Brain pericyte (primary cell): ENCODE results near the gene NPHP1.
"Not testable (repeated sequence)": the region's sequence is repeated elsewhere in the genome, so short reads cannot be mapped to it uniquely, and the experiment has no call there.

Source experiments
- DNase-seq: peaks from one replicate; pipeline ENCODE4 v3.0.0-alpha.2; 2012; ENCODE audit warnings: low read depth, low spot score

Gene NPHP1

DNA sequence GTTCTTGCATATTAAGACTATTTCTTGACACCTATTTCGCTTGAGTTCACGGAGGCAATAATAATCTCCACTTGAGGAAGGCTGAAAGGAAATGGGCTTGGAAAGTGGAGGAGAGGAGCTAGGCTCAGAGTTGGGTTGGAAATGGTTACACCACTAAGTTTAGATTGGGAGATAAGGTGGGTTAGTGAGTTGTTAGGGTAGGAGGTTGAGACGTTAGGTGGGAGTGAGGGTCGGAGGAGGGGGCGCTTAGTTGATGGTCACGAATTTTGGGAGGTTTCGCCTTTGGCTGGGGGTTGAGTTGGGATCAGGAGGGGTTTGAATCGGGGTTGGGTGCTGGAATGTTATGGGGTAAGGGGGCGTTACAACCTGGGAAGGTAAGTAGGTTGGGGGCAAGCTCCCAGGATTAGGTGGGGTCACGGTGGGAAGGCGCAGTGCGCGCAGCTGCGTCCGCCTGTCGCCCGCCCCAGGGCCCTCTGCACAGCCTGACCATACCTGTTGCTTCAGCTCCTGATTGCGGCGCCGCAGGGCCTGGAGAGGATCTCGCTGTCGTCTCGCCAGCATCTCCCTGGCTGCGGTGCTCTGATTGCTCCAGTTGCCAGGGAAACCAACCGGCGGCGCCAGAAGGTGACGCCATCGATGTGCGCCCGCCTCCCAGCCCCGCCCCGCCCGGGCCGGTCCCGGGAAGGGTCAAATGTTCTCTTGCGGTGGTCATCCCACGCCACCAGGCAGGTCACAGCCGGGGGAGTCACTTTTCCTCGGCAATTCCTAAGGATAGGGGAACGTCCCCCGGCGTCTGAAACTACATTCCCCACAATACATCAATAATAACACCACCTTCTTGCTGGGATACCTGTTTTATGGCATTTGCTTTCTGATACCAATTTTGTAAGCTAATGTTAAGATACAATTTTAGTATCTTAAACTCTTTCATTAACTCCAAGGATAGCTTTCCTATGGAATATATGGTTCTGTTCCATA is at the start of gene NPHP1:
Gene NPHP1 (minus strand): TSS at position 606 of the 978 bp plus-strand sequence. CDS start 45 bp downstream, at position 561.
- peak; percentile 21 for DNase-seq

DNA sequence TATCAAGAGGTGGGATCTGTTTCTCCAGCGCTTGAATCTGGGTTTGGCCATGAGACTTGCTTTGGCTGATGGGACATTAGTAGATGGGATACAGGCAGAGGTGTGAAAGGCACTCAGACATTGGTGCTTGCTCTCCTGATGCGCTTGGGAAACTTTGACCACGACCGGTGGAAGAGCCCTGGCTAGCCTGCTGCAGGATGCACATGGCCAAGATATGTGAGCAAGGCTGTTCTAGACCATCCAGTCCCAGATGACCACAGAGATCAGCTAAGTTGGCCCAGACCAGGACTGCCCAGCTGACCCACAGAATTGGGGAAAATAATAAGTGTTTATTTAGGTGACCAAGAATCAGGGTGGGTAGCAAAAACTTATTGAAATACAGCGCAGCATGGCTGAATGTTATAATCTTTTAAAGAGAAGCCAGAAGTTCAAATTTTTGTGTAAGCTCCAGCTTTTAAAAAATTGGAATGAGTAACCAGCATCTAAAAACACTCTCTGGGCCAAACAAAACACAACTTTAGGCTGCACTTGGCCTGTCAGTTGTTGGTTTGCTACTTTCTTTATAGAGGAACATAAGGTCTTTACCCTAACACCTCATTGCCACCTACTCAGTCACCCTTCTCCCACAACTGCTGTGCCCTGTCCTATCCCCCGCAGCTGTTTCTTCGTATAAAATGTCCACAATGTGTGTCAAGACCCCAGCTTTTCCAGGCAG is 43.4 kb upstream of the NPHP1 start:
- DNase-seq: not testable (repeated sequence)

DNA sequence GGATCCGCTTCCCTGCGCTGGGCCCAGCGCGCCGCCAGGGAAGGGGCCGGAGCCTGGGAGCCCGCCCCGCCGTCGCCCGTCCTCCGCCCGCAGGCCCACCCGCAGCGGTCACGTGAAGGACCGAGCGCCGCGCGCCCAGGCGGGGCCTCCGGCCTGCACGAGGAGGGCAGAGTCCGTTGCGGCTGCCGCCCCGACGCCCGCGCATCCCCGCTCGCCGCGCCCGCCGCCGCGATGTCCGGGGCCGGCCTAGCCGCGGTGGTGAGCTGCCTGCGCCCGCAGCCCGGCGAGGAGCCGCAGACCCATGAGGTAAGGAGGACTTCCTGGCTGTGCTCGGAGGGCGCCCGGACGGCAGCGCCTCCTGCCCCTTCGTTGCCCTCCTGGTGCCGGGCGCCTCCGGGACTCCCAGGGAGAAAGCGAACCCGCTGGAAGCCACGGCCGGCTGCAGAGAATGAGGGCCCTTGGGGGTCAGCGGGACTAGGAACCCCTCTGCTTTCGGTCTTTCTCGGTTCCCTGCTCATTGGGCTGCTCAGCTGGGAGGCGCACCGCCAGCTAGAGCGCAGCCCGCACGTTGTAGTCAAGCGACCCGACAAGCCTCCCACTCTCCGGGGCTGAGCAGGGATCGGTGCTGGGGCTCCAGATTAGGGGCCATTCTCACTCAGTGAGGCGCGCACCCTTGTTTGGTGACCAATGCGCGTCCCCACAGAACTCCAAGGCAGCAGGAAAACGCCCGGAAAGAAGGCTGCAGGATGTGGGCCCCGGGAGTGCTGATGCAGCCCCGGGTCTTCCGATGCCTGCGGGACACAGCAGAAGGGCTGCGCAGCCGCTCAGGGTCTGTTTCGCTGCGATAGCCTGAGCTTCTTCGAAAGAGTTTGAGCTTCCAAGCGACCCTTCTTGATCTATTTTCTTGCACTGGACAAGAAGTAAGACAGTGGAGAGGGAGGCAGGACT is 40.9 kb upstream of the NPHP1 start:
- DNase-seq: not testable (repeated sequence)

DNA sequence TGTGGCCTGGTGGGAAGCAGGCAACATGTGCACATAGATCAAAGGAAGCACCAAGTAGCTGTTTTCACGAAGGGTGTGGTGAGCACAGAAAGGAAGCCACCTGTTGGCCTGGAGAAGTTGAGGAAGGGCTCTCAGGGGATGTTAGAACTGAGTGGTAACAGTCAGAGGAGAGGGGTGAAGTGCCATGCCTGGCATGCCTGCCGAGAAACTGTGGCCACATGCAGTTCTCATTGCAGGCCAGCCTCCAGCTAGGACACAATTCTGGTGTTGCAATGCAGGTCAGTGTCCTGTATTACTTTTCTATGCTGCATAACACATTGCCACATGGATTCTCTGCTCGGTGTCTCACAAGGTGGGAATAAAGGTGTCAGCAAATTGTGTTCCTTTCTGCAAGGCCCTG is 38.5 kb upstream of the NPHP1 start:
- DNase-seq: not testable (repeated sequence)

DNA sequence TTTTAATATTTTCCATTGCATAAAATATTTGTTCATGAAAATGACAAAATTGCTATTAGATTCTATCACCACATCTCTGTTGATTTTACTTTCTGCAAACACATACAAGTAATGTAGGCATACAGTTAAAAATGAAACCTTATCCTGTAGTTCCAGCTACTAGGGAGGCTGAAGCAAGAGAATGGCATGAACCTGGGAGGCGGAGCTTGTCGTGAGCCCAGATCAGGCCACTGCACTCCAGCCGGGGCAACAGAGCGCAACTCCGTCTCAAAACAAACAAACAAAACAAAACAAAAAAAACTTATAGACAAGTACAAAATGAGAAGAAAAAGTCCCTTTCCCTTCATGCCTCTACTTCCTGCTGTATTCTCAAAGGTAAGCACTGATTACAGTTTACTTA is 29.7 kb upstream of the NPHP1 start:
- not testable (repeated sequence) for DNase-seq

DNA sequence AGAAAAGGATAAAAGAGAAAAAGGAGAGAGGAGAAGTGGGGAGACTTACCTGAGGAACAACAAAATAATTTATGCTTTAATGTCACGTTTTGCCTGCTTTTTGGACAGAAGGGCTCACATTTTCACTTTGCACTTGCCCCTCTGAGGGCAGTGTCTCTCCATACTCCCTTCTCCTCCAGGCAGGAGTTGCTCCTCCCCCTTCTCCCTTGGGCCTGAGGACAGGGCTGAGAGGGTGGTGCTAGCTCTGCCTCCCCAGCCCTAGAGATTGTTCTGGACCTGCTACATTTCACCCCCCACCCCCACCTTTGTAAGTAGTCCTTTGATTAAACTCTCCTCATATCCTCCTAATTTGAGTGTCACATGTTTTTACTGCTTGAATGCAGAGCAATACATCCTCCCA is 25.1 kb upstream of the NPHP1 start:
- DNase-seq: not testable (repeated sequence)

DNA sequence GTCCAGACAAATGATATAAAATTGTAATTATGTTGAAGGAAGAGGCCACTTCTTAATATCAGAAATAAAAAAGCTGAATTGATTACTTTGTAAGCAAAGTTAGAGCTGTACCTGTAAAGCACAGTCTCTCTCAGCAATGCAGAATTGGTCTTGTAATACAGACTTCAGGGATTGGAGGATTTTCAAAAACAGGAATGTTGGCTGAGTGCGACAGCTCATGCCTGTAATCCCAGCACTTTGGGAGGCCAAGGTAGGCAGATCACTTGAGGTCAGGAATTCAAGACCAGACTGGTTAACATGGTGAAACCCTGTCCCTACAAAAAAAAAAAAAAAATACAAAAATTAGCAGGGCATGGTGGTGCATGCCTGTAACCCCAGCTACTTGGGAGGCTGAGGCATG is 17.8 kb upstream of the NPHP1 start:
- DNase-seq: not testable (repeated sequence)

DNA sequence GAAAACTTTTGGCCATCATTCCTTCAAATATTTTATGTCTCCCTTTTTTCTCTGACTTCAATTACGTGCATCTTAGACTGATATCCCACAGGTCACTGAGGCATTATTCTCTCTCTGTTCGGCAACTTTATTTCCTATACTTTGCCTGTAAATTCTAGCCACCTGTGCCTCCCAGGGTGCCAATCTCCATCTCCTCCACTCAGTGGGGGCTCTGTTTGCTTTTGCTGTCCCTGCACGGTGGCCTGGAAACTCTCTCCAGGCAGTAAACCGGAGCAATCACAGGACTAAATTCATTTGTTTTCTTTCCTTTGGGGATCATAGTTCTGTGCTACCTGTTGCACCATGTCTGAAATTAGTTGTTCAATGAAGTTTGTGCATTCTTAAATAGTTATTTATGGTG is 17.1 kb upstream of the NPHP1 start:
- DNase-seq: no peak

DNA sequence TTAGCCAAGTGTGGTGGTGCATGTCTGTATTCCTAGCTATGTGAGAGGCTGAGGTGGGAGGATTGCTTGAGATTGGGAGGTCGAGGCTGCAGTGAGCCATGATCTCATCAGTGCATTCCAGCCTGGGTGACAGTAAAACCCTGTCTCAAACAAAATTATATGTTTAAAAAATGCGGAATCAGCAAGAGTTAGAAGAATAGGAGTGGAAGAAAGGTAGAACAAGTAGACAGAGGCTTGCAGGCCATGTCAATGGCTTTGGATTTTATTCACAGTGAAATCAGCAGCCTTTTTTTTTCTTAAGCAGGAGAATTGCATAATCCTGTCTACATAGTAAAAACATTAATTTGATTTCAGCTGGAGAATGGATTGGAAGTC is 15.4 kb upstream of the NPHP1 start:
- DNase-seq: no peak

DNA sequence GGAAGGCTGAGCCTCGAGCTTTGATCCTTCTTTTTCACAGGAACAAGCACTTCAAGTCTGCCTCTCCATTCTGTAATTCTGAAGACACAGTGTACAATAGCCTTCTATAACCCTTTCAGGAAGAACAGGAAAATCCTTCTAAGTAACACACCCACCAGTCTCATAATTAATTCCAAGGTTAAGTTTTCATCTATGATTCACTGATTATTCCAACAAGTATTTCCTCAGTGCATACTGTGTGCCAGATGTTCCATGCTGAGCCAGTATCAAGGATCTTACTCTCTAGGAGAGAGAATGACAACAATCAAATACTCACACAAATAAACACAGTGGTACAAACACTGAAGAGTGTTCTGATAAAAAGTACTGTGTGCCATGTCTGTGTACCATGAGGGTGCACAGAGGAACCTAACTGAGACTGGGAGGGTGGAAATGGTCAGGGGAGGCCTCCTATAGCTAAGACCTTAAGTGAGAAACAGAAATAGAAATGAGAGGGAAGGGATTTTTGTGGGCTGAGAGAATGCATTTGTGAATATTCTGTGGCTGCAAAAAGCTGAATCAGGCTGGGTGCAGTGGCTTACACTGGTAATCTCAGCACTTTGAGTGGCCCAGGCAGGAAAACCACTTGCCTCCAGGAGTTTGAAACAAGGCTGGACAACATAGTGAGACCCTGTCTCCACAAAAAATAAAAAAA is 14.8 kb upstream of the NPHP1 start:
- DNase-seq: no peak

DNA sequence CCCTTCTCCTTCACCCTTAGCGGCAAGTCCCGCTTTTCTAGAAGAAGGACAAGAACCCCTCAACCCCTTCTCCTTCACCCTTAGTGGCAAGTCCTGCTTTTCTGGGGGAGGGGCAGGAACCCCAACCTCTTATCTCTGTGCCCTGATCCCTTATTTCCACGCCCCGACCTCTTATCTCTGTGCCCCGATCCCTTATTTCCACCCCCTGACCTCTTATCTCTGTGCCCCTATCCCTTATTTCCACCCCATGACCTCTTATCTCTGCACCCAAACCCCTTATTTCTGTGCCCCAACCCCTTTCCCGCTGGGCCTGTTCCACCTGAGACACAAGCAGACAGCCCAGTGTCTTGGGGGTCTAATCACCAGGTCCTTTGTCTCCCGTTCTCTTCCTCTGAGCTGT is 14.1 kb upstream of the NPHP1 start:
- not testable (repeated sequence) for DNase-seq

DNA sequence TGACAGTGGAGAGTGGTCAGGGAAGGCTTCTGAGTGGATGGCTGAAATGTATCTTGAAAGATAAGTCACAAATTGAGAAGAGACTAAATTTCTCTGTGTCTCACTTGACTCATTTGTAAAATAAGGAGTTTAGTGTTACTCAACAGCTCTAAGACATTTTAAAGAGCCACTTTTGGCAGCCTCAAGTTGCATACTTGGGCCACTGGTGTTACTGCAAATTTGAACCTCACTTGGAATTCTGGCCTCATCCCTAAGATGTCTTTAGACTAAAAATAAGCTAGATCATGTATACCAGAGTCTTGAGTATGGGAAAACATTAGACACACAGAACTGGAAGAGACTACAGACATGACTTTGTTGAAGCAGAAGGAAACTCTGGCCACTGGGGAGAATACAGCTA is 12.0 kb upstream of the NPHP1 start:
- no peak for DNase-seq

DNA sequence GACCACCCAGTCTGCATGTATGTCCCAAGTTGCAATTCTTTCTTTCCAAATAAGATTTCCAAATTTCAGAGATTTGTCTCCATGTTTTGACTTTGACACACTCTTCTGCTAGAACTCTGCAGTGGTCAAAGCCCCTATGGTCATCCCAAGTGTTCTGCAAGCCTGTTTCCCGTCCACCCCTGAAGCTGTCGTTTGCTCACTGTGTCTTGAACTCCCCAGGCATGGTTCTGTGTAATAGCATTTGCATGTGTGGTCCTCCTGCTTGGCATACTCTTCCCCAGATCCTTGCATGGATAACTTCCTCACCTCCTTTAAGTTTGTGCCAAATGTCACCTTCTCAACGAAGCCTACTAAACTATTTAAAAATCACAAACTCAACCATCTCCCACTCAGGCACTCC is 11.4 kb upstream of the NPHP1 start:
- DNase-seq: no peak

DNA sequence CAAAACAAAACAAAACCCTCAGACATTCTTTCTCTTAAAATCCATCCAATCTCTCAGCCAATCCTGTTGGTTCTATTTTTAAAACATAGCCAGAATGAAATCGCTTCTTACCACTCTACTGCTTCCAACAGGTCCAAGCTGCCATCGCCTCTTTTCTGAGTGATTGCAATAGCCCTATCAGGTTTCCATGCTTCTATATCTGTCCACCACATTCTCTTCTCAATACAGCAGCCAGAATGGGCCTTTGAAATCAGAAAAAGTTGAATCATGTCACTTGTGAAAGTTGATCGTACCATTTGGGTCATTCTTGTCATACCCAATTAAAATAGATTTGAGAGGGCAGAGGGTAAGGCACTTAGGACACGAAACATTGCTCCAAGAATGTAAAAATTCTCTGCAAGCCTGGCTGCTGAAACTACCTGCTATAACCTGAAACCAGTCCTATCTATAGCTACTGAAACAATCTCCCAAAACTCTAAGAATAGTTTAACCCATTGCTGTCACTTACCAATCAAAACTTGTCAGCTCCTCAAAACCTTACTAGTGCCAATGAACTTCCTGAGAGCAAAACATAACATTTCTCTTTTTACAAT is 10.8 kb upstream of the NPHP1 start:
- no peak for DNase-seq

DNA sequence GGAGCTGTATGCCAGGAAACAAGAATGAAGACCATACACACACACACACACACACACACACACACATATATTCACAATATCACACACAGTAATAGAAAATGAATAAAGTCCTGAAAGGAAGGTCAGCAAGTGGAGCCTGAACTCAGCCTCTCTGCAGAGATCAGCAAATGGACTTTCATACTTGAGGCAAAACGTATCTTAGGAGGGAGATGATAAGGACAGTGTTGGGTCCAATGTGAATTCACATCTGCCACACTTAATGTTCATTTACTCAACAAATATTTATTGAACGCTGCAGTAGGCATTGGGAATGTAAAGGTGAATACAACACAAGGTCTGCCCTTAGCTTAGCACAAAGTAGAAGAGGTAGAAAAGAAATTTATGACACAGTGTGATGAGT is 10.3 kb upstream of the NPHP1 start:
- DNase-seq: no peak

DNA sequence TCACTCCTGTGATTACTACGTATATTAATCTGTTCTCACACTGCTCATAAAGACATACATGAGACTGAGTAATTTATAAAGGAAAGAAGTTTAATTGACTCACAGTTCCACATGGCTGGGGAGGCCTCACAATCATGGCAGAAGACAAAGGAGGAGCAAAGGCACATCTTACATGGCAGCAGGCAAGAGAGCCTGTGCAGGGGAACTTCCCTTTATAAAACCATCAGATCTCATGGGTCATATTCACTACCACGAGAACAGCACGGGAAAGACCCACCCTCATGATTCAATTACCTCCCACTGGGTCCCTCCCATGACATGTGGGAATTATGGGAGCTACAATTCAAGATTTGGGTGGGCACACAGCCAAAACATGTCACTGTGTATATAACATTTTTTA is 8.7 kb upstream of the NPHP1 start:
- not testable (repeated sequence) for DNase-seq

DNA sequence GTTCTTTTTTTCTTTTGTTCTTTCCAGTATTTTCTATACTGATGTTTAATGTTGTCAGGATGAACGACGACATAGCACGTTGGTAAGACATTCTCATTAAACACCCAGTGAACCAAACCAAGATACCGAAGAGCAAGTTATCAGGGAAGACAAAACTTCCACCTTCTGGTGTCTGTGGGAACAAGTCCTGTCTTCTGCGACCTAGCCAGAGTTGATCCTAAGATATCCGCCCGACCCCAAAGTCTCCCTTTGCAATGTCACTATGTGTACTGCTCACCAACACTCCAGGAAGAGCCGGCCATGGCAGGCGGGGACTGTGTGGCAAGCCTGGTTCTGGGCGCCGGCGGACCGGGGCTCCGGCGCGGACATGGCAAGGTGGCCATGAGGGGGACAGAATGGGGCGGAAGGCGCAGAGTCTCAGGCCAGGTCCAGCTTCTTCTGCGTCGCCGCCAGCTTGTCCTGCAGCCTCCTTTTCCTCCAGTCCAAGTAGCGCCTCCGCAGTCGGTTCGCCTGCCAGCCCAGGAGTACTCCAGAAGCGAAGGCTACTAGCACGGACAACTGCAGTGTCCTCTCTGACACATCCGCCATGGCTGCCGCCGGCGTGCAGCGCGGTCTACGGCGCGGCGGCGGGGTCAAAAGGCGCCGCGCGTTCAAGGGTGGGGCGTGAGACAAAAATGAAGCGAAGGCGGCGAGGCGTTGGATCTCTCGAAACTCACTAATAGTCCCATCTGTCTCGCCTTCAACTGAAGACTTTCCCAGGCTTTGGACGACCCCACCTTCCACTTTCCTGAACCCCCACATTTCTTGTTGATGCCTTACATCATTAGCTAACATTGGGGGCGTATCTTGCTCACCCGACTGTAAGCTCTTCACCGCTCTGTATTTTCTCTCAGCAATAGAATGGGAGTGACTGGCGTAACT is 7.4 kb upstream of the NPHP1 start, which contains the start of gene MTLN:
Gene MTLN (minus strand): TSS at position 610 of the 921 bp plus-strand sequence. CDS start 22 bp downstream, at position 588.
- DNase-seq: peak; percentile 56

DNA sequence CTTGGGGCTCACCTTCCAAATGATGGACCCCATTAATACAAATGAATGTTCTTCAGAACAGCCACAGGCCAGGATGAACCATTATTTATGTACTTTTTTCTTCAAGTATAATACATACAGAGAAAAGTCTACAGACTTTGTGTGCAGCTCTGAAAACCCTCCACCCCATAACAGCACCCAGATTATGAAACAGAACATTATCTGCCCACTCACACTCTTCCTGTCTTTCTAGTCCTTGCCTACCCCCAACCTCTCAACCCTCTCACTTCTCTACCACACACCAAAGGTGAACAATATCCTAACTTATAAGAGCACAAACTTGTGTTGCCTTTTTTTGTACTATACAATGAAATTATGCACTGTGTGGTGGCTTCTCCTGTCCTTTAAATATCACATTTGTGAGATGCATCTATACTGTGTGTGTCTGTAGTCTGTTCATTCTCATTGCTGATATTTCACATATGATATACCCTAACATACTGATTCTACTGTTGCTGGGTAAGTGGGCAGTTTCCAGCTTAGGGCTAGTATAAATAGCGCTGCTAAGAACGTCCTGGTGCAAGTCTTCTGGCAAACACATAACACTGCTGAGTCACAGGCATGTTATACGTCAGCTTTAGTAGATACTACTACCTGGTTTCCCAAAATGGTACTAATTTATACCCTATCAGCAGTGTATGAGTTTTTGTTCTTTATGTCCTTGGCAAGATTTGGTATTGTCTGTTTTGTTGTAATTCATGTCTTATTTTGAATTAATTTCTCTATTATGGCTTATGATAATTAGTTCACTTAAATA is 1.0 kb upstream of the NPHP1 start:
- DNase-seq: no peak

DNA sequence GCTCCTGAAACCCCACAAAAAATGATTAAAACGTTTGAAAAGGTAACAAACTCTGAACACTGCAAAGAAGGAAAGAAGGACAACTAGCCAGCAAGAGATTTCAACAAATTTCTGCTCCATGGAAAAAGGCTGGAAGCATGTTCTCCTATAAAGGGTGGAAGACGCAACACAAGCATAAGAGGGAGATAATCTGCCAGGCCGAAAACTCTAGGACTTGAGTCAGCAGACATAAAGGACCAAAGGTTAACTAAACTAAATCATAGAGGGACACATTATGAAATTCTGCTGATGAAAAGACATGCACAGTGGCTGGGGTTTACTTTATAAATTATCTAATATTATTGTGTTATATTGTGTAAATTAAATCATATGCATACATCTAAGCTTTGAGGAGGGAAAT is 6.8 kb downstream of the NPHP1 start:
- DNase-seq: no peak
